ENCODE results near the gene AFF1. TPM values are rescaled to one million over a fixed set of nuclear protein-coding genes. Genes with fewer than 3 reads are reported as not detected.

Gene AFF1
- total RNA-seq, 2 experiments from 2014 or later, result 68.8 to 72.0 TPM

DNA sequence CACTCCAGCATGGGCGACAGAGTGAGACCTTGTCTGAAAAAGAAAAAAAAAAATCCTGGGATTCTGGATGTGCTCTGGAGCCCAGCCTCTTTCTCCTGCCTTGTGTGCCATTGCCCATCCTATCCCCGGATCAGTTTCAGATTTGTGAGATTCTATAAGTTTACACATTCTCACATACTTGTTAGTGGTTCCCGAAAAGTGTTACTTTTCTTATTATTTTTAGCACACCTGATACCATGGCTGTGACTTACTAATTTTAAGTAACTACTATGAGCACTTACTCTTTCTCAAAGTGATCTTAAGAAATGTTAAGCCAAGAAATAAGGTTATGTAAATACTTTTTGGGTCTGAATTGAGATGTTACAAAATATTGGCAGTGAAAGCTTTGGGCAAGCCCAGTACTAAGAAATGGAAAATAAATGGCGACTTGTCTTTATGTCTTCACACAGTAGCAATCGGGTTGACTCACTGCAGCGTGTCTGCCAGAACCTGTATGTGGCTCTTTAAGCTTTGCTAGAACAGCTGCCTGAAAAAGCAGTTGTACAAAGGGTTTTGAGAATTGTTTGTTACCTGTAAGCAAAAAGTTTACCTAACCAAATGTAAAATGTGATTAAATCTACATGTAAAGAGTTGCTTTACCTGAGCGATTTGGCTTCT, 166.9 kb downstream of the AFF1 start:
- H3K36me3 Mint-ChIP-seq (ENCODE audit: low read depth), result peaks cover 26% of the 10 kb centered on the region

GRCh38 chr4:87103086-87103485, 168.3 kb downstream of the AFF1 start:
- H3K27me3 Mint-ChIP-seq, result no peaks in the 10 kb centered on the region
- no peak overlapping the region for H3K4me3 Mint-ChIP-seq
- no peak for DNase-seq
- H3K4me1 Mint-ChIP-seq, result peaks cover 29% of the 10 kb centered on the region
- H3K27ac Mint-ChIP-seq, result no peak overlapping the region
- H3K36me3 Mint-ChIP-seq (ENCODE audit: low read depth), result peaks cover 29% of the 10 kb centered on the region
- ChIA-PET POLR2A (interaction anchor here (1.0 to 1.1 kb wide), 2 partner anchors 169 to 183 kb away, joined by 3 read pairs; partner anchors contain the start of gene AFF1), CTCF (interaction anchor here (0.7 to 4.8 kb wide), 3 partner anchors 7 to 180 kb away, joined by 3 to 20 read pairs (median 3); no protein-coding TSS in a partner anchor)
- no peaks in the 10 kb centered on the region for H3K9me3 Mint-ChIP-seq

More for the DNA sequence above, 166.9 kb downstream of the AFF1 start:
- H3K27ac Mint-ChIP-seq, result no peak overlapping the region
- DNase-seq, result no peak
- no peaks in the 10 kb centered on the region for H3K9me3 Mint-ChIP-seq
- POLR2A ChIA-PET, result no interaction called here
- H3K4me3 Mint-ChIP-seq, result no peak overlapping the region
- H3K27me3 Mint-ChIP-seq, result no peaks in the 10 kb centered on the region
- CTCF ChIA-PET, result no interaction called here
- peaks cover 22% of the 10 kb centered on the region for H3K4me1 Mint-ChIP-seq

DNA sequence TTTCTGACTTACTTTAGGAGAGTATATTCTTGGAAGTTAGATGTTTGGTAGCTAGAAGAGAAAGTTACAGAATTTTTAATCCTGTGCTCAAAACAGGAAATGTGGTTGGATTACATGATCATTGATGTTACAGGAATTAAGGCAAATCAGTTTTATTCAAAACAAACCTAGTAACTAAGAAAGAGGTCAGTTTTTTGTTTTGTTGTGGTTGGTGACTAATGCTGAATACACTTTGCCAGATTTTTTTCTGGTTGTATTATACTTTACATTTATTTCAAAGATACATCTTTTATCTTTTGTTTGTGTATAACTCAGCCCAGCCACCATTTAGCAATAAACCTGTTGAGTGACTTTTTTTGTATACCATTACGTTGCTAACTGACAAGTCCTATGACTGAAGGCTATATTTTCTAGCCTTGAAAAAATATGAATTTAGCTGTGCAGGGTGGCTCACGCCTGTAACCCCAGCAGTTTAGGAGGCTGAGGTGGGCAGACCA, 168.9 kb downstream of the AFF1 start:
- ChIA-PET CTCF (interaction anchor here (0.7 to 4.8 kb wide), 3 partner anchors 8 to 181 kb away, joined by 3 to 20 read pairs (median 3); no protein-coding TSS in a partner anchor), POLR2A (interaction anchor here (1.0 to 1.1 kb wide), 2 partner anchors 169 to 184 kb away, joined by 3 read pairs; partner anchors contain the start of gene AFF1)
- Mint-ChIP-seq H3K27ac (no peak overlapping the region), H3K27me3 (no peaks in the 10 kb centered on the region), H3K4me1 (peaks cover 29% of the 10 kb centered on the region), H3K9me3 (no peaks in the 10 kb centered on the region), H3K4me3 (no peak overlapping the region), H3K36me3 (ENCODE audit: low read depth) (peaks cover 33% of the 10 kb centered on the region)
- no peak for DNase-seq

DNA sequence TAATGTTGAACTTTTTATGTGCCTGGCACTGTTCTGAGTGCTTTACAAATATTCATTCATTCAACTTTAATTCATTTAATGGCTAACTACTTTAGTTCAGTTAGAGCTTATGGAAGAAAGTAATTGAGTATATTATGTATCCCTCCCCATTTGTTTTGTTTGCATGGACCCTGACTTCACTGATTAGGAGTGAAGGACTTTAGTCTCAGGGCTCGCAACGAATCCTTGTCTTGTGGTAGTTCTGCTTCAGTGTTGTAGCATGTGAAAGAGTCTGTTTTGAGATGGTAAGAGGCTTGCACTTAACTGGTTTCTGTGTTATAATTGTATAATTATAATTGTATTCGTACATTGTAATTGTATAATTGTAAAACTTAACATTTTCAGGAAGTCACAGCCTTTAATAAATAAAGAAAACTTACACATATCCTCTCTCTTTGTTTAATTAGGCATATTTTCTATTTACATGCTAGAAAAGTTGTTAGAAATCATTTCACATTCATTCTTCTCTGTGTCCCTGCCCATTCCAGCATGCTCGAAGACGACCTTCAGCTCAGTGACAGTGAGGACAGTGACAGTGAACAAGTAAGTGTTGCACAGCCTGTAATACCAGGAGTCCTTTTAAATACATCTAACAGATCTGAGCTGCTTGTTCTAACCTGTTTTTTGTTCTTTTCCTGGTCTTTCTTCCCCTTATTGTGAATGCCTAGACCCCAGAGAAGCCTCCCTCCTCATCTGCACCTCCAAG, 170.5 kb downstream of the AFF1 start:
- H3K9me3 Mint-ChIP-seq, result no peaks in the 10 kb centered on the region
- H3K27ac Mint-ChIP-seq, result no peak overlapping the region
- ChIA-PET CTCF (interaction anchor here (0.7 to 4.8 kb wide), 4 partner anchors 12 to 182 kb away, joined by 3 to 20 read pairs (median 4); no protein-coding TSS in a partner anchor), POLR2A (no interaction called here)
- no peaks in the 10 kb centered on the region for H3K27me3 Mint-ChIP-seq
- peaks cover 36% of the 10 kb centered on the region for H3K36me3 Mint-ChIP-seq (ENCODE audit: low read depth)
- no peak overlapping the region for H3K4me3 Mint-ChIP-seq
- H3K4me1 Mint-ChIP-seq, result peaks cover 28% of the 10 kb centered on the region
- no peak for DNase-seq

GRCh38 chr4:87108142-87108546, 173.3 kb downstream of the AFF1 start:
- POLR2A ChIA-PET, result no interaction called here
- Mint-ChIP-seq H3K9me3 (no peaks in the 10 kb centered on the region), H3K4me3 (no peak overlapping the region), H3K27ac (no peak overlapping the region), H3K36me3 (ENCODE audit: low read depth) (peaks cover 35% of the 10 kb centered on the region), H3K4me1 (peaks cover 37% of the 10 kb centered on the region), H3K27me3 (no peaks in the 10 kb centered on the region)
- CTCF ChIA-PET, result no interaction called here
- DNase-seq, result no peak

DNA sequence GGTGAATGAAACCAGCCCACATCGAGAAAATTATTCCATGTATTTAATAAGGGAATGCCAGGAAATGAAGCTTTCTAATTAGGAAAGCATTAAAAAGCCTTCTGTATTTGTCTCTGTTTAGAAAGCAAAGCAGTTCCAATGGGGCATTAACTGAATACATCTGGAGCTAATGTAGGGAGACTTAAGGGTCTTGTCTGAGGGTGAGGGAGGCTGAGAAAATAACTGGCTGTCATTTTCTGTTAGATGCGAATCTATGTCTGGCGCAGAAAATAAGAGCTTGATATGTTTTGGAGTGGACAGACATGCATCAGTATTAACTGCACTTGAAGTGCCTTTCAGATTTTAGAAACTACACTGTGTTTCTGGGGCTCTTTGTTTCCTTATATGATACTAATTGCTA, 174.3 kb downstream of the AFF1 start:
- Mint-ChIP-seq H3K36me3 (ENCODE audit: low read depth) (peaks cover 41% of the 10 kb centered on the region), H3K9me3 (no peaks in the 10 kb centered on the region), H3K27me3 (no peaks in the 10 kb centered on the region), H3K27ac (no peak overlapping the region), H3K4me3 (no peak overlapping the region), H3K4me1 (peaks cover 28% of the 10 kb centered on the region)
- ChIA-PET CTCF (no interaction called here), POLR2A (no interaction called here)
- no peak for DNase-seq

GRCh38 chr4:87109945-87110344, 175.1 kb downstream of the AFF1 start:
- no peak for DNase-seq
- ChIA-PET CTCF (interaction anchor here (0.7 kb wide), 1 partner anchor 99 kb away, joined by 3 read pairs; no protein-coding TSS in a partner anchor), POLR2A (interaction anchor here (1.4 kb wide), 1 partner anchor 10 kb away, joined by 3 read pairs; no protein-coding TSS in a partner anchor)
- Mint-ChIP-seq H3K27ac (no peak overlapping the region), H3K4me1 (peaks cover 20% of the 10 kb centered on the region), H3K36me3 (ENCODE audit: low read depth) (peaks cover 47% of the 10 kb centered on the region), H3K9me3 (no peaks in the 10 kb centered on the region), H3K4me3 (no peak overlapping the region), H3K27me3 (no peaks in the 10 kb centered on the region)

DNA sequence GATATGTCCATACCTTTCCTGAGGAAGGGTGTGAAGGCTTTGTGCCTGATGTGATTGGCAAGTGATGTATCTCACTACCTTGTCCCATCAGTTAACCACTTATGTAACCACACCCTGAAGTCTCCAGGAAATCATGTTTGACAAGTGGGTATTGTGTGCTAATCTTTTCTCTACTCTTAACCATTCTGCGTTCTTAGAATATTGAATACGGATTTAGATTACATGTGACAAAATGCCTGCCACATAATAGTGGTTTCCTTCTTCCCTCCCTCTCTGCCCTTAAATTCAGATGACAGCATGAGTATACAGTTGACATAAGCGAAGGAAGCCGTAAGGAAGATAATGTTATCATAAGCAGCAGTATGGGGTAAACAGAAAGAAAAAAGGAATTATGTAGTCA, 177.3 kb downstream of the AFF1 start:
- no peaks in the 10 kb centered on the region for H3K27me3 Mint-ChIP-seq
- no peaks in the 10 kb centered on the region for H3K9me3 Mint-ChIP-seq
- no peak overlapping the region for H3K4me3 Mint-ChIP-seq
- peaks cover 17% of the 10 kb centered on the region for H3K4me1 Mint-ChIP-seq
- POLR2A ChIA-PET, result no interaction called here
- H3K27ac Mint-ChIP-seq, result no peak overlapping the region
- DNase-seq, result no peak
- H3K36me3 Mint-ChIP-seq (ENCODE audit: low read depth), result peaks cover 60% of the 10 kb centered on the region
- CTCF ChIA-PET, result no interaction called here

DNA sequence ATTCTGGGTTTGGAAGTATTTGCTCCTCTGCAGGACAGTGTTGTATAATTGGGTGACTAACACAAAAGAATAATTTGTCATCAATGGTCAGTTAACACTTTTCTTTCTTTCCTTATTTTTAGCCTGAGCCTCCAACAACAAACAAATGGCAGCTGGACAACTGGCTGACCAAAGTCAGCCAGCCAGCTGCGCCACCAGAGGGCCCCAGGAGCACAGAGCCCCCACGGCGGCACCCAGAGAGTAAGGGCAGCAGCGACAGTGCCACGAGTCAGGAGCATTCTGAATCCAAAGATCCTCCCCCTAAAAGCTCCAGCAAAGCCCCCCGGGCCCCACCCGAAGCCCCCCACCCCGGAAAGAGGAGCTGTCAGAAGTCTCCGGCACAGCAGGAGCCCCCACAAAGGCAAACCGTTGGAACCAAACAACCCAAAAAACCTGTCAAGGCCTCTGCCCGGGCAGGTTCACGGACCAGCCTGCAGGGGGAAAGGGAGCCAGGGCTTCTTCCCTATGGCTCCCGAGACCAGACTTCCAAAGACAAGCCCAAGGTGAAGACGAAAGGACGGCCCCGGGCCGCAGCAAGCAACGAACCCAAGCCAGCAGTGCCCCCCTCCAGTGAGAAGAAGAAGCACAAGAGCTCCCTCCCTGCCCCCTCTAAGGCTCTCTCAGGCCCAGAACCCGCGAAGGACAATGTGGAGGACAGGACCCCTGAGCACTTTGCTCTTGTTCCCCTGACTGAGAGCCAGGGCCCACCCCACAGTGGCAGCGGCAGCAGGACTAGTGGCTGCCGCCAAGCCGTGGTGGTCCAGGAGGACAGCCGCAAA, 179.6 kb downstream of the AFF1 start:
- Mint-ChIP-seq H3K4me1 (peaks cover 13% of the 10 kb centered on the region), H3K36me3 (ENCODE audit: low read depth) (peaks cover 59% of the 10 kb centered on the region), H3K27ac (no peak overlapping the region), H3K4me3 (no peak overlapping the region), H3K27me3 (no peaks in the 10 kb centered on the region), H3K9me3 (no peaks in the 10 kb centered on the region)
- no peak for DNase-seq
- ChIA-PET POLR2A (no interaction called here), CTCF (interaction anchor here (1.1 kb wide), 3 partner anchors 10 to 192 kb away, joined by 3 to 4 read pairs (median 3); no protein-coding TSS in a partner anchor)

GRCh38 chr4:87116231-87116630, 181.4 kb downstream of the AFF1 start:
- POLR2A ChIA-PET, result no interaction called here
- H3K9me3 Mint-ChIP-seq, result no peaks in the 10 kb centered on the region
- H3K27me3 Mint-ChIP-seq, result no peaks in the 10 kb centered on the region
- DNase-seq, result no peak
- peaks cover 75% of the 10 kb centered on the region for H3K36me3 Mint-ChIP-seq (ENCODE audit: low read depth)
- CTCF ChIA-PET, result interaction anchor here (1.0 to 1.4 kb wide), 2 partner anchors 194 to 621 kb away, joined by 3 to 5 read pairs; no protein-coding TSS in a partner anchor
- H3K27ac Mint-ChIP-seq, result no peak overlapping the region
- no peak overlapping the region for H3K4me3 Mint-ChIP-seq
- H3K4me1 Mint-ChIP-seq, result peaks cover 21% of the 10 kb centered on the region

DNA sequence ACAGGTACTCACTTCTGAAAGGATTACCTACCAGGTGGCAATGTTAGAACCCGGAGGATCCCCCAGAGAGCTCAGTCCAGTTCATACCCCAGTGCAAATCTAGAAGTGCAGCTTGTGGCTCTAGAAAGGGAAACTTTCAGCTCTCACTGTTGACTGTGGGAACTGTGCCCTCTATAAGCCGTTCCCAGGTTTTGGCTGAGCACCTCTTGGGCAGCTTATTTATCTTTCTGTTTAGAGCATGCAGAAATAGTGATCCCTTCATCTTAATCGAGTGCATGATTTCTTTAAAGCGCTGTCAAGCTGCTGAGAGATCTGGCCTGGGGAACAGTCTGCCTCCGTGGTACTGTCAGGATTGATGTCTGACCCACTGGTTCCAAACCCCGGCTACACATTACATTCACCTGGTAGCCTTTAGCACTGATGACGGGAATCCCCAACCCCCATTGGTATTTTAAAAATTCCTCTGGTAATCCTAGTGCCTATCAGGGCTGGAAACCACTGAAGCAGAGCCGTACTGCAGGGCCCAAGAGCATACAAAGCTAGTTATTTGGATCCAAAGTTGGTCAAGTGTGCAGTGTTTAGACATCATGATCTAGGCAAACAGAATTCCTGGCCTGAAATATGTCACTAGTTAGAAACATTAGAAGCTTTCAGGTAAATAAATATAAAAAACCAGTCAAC, 182.4 kb downstream of the AFF1 start:
- Mint-ChIP-seq H3K4me1 (peaks cover 16% of the 10 kb centered on the region), H3K27me3 (no peaks in the 10 kb centered on the region), H3K4me3 (no peak overlapping the region), H3K9me3 (no peaks in the 10 kb centered on the region), H3K27ac (no peak overlapping the region), H3K36me3 (ENCODE audit: low read depth) (peaks cover 74% of the 10 kb centered on the region)
- DNase-seq, result no peak
- POLR2A ChIA-PET, result interaction anchor here (0.6 kb wide), 1 partner anchor 182 kb away, joined by 3 read pairs; the partner anchor contains the start of gene AFF1
- CTCF ChIA-PET, result interaction anchor here (1.0 to 2.1 kb wide), 3 partner anchors 24 to 622 kb away, joined by 3 to 10 read pairs (median 3); no protein-coding TSS in a partner anchor

GRCh38 chr4:87117732-87118075, 182.9 kb downstream of the AFF1 start:
- ChIA-PET POLR2A (no interaction called here), CTCF (interaction anchor here (0.6 to 2.1 kb wide), 3 partner anchors 24 to 196 kb away, joined by 3 to 10 read pairs (median 4); no protein-coding TSS in a partner anchor)
- H3K27me3 Mint-ChIP-seq, result no peaks in the 10 kb centered on the region
- peaks cover 69% of the 10 kb centered on the region for H3K36me3 Mint-ChIP-seq (ENCODE audit: low read depth)
- DNase-seq, result no peak
- no peaks in the 10 kb centered on the region for H3K9me3 Mint-ChIP-seq
- no peak overlapping the region for H3K27ac Mint-ChIP-seq
- H3K4me3 Mint-ChIP-seq, result no peak overlapping the region
- peaks cover 12% of the 10 kb centered on the region for H3K4me1 Mint-ChIP-seq

Measured in activated CD4-positive, alpha-beta memory T cell treated with anti-CD3 and anti-CD28 coated beads, Interleukin-2, amount 10 ng/mL, durations not matched to agents 7 days and 5 days (primary cell).